Stomach smooth muscle (tissue), 2 donors: ENCODE measurements around the gene SPDL1.
"Not testable (repeated sequence)": the region's sequence is repeated elsewhere in the genome, so short reads cannot be mapped to it uniquely, and the experiment has no call there.

Source experiments
- H3K27ac ChIP-seq: one replicate; pipeline ENCODE4 v1.7.0; 2013; ENCODE audit warnings: mild to moderate bottlenecking, low read length, inconsistent platforms
- H3K27me3 ChIP-seq, 2 donors: one replicate each; pipeline ENCODE4 v1.7.0; 2013; ENCODE audit warnings: low read length in 2 of 2; ENCODE audit not compliant: insufficient read depth in 2 of 2, control insufficient read depth in 1 of 2
- H3K36me3 ChIP-seq, 2 donors: one replicate each; pipeline ENCODE4 v1.7.0; 2013; ENCODE audit warnings: low read length in 2 of 2; ENCODE audit not compliant: control insufficient read depth in 2 of 2, insufficient read depth in 2 of 2
- H3K4me1 ChIP-seq: one replicate; pipeline ENCODE4 v1.7.0; 2013; ENCODE audit warnings: low read length; ENCODE audit not compliant: control insufficient read depth, insufficient read depth
- H3K4me3 ChIP-seq, 2 donors: one replicate each; pipeline ENCODE4 v1.7.0; 2013; ENCODE audit warnings: low read length in 2 of 2
- H3K9ac ChIP-seq, 2 donors: one replicate each; pipeline ENCODE4 v1.7.0; 2013; ENCODE audit warnings: low read length in 2 of 2, mild to moderate bottlenecking in 1 of 2
- H3K9me3 ChIP-seq, 2 donors: one replicate each; pipeline ENCODE4 v1.7.0; 2013; ENCODE audit warnings: low read length in 2 of 2; ENCODE audit not compliant: control insufficient read depth in 2 of 2
- donor health status: healthy.
- donor health status: Pancreatic carcinoma.

The SPDL1 gene

GRCh38 chr5:169595172-169595820 is 11.7 kb downstream of the SPDL1 start:
- H3K27ac ChIP-seq: no peak overlapping the region
- H3K27me3 ChIP-seq: no peaks in the 10 kb centered on the region
- H3K9me3 ChIP-seq: no peaks in the 10 kb centered on the region
- no peak overlapping the region for H3K9ac ChIP-seq
- H3K4me3 ChIP-seq: no peak overlapping the region
- no peaks in the 10 kb centered on the region for H3K4me1 ChIP-seq
- H3K36me3 ChIP-seq: peaks cover 15 to 25% of the 10 kb centered on the region in 2 donors

GRCh38 chr5:169599451-169599850 is 15.9 kb downstream of the SPDL1 start:
- H3K27me3 ChIP-seq: no peaks in the 10 kb centered on the region
- no peaks in the 10 kb centered on the region for H3K9me3 ChIP-seq
- H3K4me3 ChIP-seq: no peak overlapping the region
- peaks cover 18 to 34% of the 10 kb centered on the region in 2 donors for H3K36me3 ChIP-seq
- no peak overlapping the region for H3K27ac ChIP-seq
- H3K9ac ChIP-seq: no peak overlapping the region
- no peaks in the 10 kb centered on the region for H3K4me1 ChIP-seq

- Histone ChIP-seq H3K4me3 (no peak overlapping the region), H3K27ac (no peak overlapping the region), H3K27me3 (no peaks in the 10 kb centered on the region), H3K4me1 (no peaks in the 10 kb centered on the region), H3K9ac (no peak overlapping the region), H3K9me3 (no peaks in the 10 kb centered on the region), H3K36me3 (peaks cover 13 to 26% of the 10 kb centered on the region in 2 donors)
Observed at GRCh38 chr5:169602535-169602934, 19.0 kb downstream of the SPDL1 start.

GRCh38 chr5:169606279-169606678 is 22.7 kb downstream of the SPDL1 start:
- H3K4me3 ChIP-seq: no peak overlapping the region
- H3K9ac ChIP-seq: no peak overlapping the region
- H3K4me1 ChIP-seq: no peaks in the 10 kb centered on the region
- H3K27me3 ChIP-seq: no peaks in the 10 kb centered on the region
- H3K27ac ChIP-seq: no peak overlapping the region
- peaks cover 6 to 12% of the 10 kb centered on the region in 2 donors for H3K36me3 ChIP-seq
- peaks cover 0 to 2% of the 10 kb centered on the region in 2 donors for H3K9me3 ChIP-seq

GRCh38 chr5:169607882-169608281 is 24.3 kb downstream of the SPDL1 start:
- no peaks in the 10 kb centered on the region for H3K27me3 ChIP-seq
- H3K4me1 ChIP-seq: no peaks in the 10 kb centered on the region
- no peak overlapping the region for H3K9ac ChIP-seq
- H3K36me3 ChIP-seq: no peaks in the 10 kb centered on the region
- no peak overlapping the region for H3K4me3 ChIP-seq
- no peak overlapping the region for H3K27ac ChIP-seq
- peaks cover 0 to 2% of the 10 kb centered on the region in 2 donors for H3K9me3 ChIP-seq

GRCh38 chr5:169609716-169610115 is 26.1 kb downstream of the SPDL1 start:
- H3K4me1 ChIP-seq: no peaks in the 10 kb centered on the region
- no peaks in the 10 kb centered on the region for H3K36me3 ChIP-seq

GRCh38 chr5:169610606-169611005 is 27.0 kb downstream of the SPDL1 start:
- Histone ChIP-seq H3K27me3 (no peaks in the 10 kb centered on the region), H3K4me3 (no peak overlapping the region), H3K4me1 (no peaks in the 10 kb centered on the region), H3K9me3 (peaks cover 0 to 2% of the 10 kb centered on the region in 2 donors), H3K27ac (no peak overlapping the region), H3K36me3 (no peaks in the 10 kb centered on the region), H3K9ac (no peak overlapping the region)

More at GRCh38 chr5:169609716-169610115, 26.1 kb downstream of the SPDL1 start:
- Histone ChIP-seq H3K27ac (no peak overlapping the region), H3K9me3 (peaks cover 0 to 2% of the 10 kb centered on the region in 2 donors), H3K4me3 (no peak overlapping the region), H3K27me3 (no peaks in the 10 kb centered on the region), H3K9ac (no peak overlapping the region)

- no peak overlapping the region for H3K9ac ChIP-seq
- H3K4me3 ChIP-seq: no peak overlapping the region
- no peaks in the 10 kb centered on the region for H3K27me3 ChIP-seq
- no peaks in the 10 kb centered on the region for H3K4me1 ChIP-seq
- no peaks in the 10 kb centered on the region for H3K36me3 ChIP-seq
- H3K27ac ChIP-seq: no peak overlapping the region
- no peaks in the 10 kb centered on the region for H3K9me3 ChIP-seq
Observed at GRCh38 chr5:169615561-169615960, 32.0 kb downstream of the SPDL1 start.

GRCh38 chr5:169624307-169624706 is 40.7 kb downstream of the SPDL1 start:
- H3K27ac ChIP-seq, H3K4me1 ChIP-seq, H3K9ac ChIP-seq, H3K4me3 ChIP-seq, H3K27me3 ChIP-seq, H3K36me3 ChIP-seq, H3K9me3 ChIP-seq: not testable (repeated sequence)

- H3K9ac ChIP-seq: no peak overlapping the region
- H3K4me1 ChIP-seq: no peaks in the 10 kb centered on the region
- H3K36me3 ChIP-seq: no peaks in the 10 kb centered on the region
- H3K9me3 ChIP-seq: no peaks in the 10 kb centered on the region
- H3K4me3 ChIP-seq: no peak overlapping the region
- no peaks in the 10 kb centered on the region for H3K27me3 ChIP-seq
- no peak overlapping the region for H3K27ac ChIP-seq
Observed at GRCh38 chr5:169626779-169627178, 43.2 kb downstream of the SPDL1 start.

GRCh38 chr5:169627551-169627950 is 44.0 kb downstream of the SPDL1 start:
- H3K36me3 ChIP-seq: no peaks in the 10 kb centered on the region
- no peaks in the 10 kb centered on the region for H3K4me1 ChIP-seq
- H3K9ac ChIP-seq: no peak overlapping the region
- H3K27me3 ChIP-seq: no peaks in the 10 kb centered on the region
- no peak overlapping the region for H3K27ac ChIP-seq
- H3K4me3 ChIP-seq: no peak overlapping the region
- H3K9me3 ChIP-seq: no peaks in the 10 kb centered on the region
